COLO668 (cell line): ENCODE results near the gene CCDC69.

Experiments
- DNase-seq: peaks from one replicate; lab custom pipeline; 2025; ENCODE audit not compliant: unreplicated experiment; lab: John Stamatoyannopoulos, UW

CCDC69 gene

DNA sequence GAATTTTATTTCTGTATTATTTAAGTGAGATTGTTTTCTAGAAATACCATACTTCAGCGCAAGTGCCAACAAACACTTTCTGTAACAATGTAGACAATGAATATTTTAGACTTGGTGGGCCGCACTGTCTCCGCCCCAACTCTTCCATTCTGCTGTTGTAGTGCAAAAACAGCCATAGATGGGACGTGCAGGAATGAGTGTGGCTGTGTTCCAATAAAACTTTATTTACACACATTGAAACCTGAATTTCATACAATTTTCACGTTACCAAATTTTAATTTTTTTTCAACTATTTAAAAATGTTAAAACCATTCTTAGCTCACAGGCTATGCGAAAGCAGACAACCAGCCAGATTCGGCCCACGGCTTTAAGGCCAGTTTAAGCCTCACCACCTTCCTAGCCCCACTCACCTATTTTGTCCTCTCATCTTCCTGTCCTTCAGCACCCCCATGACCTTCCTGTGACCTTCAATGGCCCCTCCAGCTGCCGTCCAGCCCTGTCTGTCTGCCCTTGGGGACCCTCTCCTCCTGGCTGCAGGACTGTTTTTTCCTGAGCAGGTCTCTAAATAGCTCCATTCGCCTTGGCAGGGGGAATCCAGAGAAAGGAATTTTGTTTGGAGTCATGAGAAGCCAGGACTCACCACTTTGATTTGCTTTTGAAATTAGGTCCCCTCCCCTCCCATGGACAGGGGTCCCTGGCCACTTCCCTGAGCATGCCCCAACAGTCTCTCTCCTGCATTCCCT is 55.1 kb downstream of the CCDC69 start:
- no peak for DNase-seq

- DNase-seq: no peak
Observed at GRCh38 chr5:151167022-151167421, 56.9 kb downstream of the CCDC69 start.

DNA sequence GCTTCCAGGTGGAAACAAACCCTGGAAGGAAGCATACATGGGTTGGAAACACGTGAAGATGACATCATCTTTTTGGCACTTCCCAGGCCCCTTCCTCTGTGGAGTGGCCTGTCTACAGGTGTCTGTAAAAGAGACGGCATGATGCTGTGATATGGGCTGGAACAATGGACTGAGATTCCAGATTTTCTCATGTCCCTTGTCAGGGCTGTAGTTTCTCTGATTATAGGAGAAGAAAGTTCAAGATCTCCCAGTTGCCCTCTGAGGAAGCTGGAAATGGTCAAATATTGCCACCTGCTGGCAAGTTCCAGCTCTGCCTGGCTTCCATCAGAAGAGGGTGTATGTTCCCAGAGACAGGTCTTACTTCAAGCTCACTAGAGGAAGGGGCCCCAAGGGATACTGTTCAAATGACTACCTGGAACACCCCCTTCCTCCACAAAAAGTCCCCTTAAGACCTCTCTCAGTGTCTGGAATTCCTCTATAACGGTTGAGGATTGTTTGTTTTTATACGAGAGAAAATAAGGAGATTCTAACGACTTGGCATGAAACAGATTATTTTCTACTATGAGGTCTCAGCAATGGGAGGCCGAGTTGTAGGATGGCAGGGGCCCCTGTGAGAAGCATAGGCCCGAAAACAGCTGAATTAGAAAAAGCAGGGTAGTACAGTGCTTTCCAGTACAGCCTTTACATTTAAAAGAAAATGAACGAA is 59.1 kb downstream of the CCDC69 start:
- DNase-seq: peak; percentile 31

GRCh38 chr5:151162776-151163175 is 61.1 kb downstream of the CCDC69 start:
- DNase-seq: no peak

GRCh38 chr5:151159649-151160373 is 64.1 kb downstream of the CCDC69 start:
- no peak for DNase-seq

GRCh38 chr5:151158287-151158661 is 65.6 kb downstream of the CCDC69 start:
- DNase-seq: no peak

DNA sequence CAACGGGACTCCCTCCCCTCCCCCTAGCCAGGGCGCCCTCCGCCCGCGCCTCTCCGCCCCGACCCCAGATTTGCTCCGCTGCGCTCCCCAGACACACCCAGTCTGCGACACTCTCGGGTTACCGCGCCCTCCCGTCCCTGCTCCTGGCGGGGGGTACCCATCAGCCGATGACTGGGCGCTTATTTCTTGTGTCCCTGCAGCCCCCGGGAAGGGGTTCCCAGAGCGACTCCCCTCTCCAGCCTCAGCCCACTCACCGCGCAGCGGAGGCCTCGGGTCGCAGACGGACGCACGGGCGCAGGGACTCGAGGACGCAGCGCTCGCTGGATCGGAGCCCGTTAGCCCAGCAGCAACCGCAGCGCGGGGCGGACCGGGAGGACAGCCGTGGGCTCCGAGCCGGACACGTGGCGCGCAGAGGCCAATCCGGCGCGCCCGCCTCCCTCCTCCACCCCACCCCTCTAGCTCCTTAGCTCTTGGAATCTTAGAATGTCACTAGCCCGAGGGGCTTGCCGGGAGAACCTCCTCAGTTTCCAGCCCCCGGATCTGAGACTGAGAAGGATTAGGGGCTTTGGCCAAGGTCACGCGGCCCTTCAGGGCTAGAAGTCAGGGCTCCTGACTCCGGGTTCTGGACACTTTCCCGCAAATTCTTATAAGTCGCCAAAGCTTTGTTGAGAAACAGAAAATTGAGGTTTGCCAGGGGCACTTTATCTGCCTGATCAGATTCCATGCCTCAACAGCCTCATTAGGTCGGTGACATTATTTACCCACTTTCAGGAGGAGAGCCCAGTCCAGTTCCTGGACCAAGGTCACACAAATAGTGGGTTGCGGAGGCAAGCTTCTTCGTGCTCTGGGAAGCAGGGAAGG is 66.2 kb downstream of the CCDC69 start, which contains the start of gene ANXA6:
Gene ANXA6, minus strand, starts transcription at position 354 of the 861 bp plus-strand sequence. CDS start 9,878 bp downstream, outside the sequence.
- DNase-seq: no peak

- DNase-seq: no peak
Observed at GRCh38 chr5:151156507-151157420, 67.1 kb downstream of the CCDC69 start.

GRCh38 chr5:151155775-151156506 is 68.0 kb downstream of the CCDC69 start:
- DNase-seq: no peak

GRCh38 chr5:151154931-151155774 is 68.7 kb downstream of the CCDC69 start:
- no peak for DNase-seq

DNA sequence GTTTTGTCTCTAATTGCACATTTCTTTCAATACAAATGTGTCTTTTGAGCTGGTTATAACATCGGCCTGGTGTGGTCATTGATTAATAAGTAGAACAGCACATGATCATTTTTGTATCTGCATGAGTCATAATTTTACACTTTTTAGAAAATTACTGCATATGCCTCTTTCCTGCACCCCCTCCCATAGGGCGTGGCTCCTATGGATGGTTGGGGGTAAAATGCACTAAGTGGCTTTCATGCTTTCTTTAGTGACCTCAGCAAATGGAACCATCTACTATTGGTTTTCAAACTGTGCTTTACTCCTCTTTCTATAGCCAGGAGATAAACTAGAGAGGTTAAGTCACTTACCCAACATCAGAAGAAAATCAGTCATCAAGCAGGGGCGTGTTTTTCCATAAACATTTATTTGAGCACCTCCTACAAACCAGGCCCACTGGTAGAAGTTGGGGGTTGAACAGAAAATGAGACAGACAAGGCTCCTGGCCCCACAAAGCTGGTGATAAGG is 70.1 kb downstream of the CCDC69 start:
- no peak for DNase-seq

- no peak for DNase-seq
Observed at GRCh38 chr5:151153300-151153699, 70.6 kb downstream of the CCDC69 start.

GRCh38 chr5:151151793-151152192 is 72.1 kb downstream of the CCDC69 start:
- DNase-seq: no peak

DNA sequence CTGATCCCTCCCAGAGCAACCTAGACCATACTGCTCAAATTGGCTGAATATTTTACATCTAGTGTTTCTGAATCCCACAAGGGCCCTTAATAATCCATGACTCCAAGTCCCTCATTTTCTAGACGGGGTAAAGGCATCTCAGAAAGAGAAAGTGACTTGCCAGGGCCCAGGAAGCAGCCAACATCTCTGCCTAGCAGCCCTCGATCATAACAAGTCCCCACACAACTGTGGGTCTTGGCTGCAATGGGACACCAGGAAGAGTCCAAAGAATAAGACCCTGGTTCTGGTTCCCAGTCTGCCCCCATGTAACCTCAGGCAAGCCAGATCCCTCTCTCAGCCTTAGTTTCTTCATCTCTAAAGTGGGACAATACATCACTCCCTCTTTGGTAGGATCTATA is 72.6 kb downstream of the CCDC69 start:
- no peak for DNase-seq

DNA sequence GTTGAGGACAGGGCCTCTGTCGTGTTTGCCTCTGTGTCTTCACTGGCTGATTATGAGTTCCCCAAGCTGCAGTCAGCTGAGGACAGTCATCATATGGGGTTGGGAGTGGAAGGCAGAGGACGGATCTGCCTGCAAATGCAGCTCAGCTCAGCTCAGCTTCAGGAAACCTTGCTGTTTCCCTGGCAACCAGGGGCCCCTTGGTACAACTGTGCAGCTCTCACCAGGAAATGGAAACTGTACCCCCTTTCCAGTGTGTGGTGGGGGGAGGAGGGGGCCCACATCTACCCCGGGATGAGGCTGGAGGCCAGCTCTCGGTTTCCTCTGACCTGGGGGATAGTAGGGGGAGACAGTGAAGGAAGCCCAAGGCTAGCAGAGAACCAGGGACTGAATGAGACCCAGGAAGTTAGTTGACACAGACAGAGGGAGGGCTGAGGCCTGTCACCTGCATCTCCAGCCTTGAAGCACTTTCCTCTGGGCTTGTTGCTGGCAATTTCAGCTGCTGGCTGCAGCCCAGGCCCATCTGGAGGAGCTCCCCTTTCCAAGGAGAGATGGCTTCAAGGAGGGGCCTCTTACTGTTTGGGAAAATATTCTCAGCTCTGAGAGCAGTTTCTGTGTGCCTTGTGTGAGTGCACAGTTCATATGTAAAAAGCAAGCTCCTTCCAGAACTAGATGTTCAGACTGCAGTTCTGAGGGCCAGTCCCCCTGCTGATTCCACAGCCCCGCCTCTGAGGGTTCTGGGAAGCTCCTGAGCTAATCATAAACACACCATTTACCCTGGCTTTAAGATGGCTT is 73.2 kb downstream of the CCDC69 start:
- no peak for DNase-seq

GRCh38 chr5:151148583-151148982 is 75.3 kb downstream of the CCDC69 start:
- no peak for DNase-seq

DNA sequence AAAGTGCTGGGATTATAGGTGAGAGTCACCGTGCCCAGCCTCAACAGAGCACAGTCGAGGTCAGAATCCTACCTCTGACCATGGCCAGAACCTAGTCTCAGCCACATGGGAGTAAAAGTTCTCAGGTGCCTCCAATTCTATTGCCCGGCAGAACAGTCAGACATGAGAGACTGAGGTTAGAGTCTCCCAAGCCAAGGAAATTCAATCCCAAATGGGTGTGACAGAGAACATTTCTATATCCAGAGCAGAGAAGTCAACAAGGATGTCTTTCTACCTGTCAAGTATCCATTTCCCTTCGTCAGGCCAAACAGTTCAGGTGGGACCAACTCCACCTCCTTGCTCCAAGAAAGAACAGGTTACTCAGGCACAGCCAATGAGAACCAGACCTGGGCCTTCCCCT is 76.9 kb downstream of the CCDC69 start:
- DNase-seq: no peak
